Stimulated activated CD4-positive, alpha-beta T cell treated with anti-CD3 and anti-CD28 coated beads, Interleukin-2, amount 100 ng/mL, for 4 hours (primary cell): ENCODE data around the gene RHOT1.
"Not testable (repeated sequence)": the region's sequence is repeated elsewhere in the genome, so short reads cannot be mapped to it uniquely, and the experiment has no call there.

Source experiments
- DNase-seq: peaks from one replicate; pipeline ENCODE4 v3.0.0-alpha.2; 2020; ENCODE audit warnings: low read depth

RHOT1 gene

DNA sequence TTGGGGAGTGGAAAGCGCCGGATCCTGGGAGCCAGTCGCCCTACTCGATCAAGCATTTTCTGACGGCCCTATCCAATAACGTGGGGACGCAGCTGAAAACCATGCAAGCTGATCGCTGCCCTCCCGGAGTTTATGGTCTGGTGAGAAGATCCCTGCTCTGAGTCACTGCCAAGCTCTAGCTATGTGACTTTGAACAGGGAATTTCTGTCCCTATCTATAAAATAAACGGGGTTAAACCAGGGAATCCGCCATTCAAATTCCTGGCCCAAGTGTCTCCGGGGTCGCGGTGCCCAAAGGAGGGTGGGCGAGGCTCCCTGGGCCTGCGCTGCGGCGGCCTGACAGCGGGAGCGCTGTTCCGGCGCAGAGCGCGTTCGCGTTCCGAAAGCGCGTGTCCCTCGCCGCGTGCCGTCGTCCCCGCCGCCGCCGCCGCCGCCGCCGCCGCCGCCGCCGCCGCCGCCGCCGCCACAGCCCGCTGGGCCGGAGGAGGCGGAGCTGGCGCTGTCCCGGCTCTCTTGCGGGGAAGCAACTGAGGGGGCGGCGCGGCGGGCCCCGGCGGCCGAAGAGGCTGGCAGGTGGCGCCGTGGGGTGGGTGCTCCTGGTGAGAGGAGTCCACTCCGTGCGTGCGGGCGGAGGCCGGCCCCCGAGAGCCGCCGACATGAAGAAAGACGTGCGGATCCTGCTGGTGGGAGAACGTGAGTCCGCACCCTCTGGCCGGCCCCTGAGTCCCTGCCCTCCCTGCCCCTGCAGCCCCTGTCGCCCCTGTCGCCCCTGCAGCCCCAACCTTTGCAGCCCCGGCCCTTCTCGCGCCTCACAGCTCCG lies at the start of gene RHOT1:
Gene RHOT1, plus strand, starts transcription at position 465 of the 819 bp plus-strand sequence. Its CDS starts 191 bp downstream, at position 656.
- DNase-seq, result peak; percentile 57

DNA sequence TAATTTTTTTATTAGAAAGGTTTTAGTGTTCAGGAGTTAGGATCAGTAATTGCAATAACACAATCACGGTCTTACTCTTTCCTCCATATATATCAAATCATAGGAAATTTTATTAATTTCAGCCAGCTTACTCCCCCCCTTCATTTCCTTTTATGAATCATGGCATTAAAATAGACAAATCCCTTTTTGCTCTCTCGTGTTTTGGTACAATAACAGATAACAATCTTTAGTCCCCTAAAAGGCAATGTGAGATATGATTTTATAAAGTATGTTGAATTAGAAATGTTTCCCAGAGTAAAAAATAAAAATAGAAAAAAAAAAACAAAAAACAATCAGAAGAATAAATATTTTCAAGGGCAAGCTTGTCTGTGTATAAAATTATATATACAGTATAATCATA lies 42.6 kb upstream of the RHOT1 start:
- no peak for DNase-seq

DNA sequence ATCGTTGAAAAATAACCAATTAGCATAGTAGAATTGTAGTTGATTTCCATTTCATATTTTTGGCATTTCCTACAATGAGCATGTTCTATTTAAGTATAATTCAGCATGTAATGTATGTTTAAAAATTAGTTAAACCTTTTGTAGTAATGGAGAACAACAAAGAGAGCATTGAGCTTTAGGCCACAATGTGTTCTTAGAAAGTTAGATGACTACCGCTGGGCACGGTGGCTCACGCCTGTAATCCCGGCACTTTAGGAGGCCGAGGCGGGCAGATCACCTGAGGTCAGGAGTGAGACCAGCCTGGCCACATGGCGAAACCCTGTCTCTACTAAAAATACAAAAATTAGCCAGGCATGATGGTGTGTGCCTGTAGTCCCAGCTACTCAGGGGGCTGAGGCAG lies 42.0 kb upstream of the RHOT1 start:
- DNase-seq, result not testable (repeated sequence)

DNA sequence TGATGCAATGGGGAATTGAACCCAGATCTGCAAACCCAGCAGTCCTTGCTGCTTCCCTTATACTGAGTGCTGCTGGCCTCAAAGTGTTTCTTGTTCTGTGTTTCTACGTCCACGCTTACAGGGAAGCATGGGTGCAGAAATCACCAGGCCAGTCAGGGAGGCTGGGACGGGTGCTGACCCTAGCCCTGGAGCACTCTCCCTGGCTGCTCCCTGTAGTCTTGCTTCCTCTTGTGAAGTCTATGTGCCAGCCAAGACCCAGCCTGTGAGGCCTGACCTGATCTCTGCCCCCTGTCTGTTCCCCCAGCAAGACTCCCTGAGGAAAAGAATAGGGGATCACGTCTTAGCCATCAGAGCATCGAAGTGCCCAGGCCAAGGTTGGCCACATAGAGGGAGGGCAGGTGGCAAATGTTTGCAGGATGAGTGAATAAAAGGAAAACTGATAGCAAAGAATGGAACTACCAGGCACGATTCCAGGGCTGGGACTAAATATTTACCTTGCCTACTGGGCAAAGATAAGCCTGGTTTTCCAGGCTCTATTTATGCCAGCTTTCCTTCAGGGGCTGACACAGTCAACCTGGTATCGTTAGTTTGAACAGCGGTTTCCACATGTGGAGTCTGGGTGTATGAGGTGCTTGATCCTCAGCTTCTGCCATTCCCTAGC lies 41.2 kb upstream of the RHOT1 start:
- DNase-seq, result no peak

DNA sequence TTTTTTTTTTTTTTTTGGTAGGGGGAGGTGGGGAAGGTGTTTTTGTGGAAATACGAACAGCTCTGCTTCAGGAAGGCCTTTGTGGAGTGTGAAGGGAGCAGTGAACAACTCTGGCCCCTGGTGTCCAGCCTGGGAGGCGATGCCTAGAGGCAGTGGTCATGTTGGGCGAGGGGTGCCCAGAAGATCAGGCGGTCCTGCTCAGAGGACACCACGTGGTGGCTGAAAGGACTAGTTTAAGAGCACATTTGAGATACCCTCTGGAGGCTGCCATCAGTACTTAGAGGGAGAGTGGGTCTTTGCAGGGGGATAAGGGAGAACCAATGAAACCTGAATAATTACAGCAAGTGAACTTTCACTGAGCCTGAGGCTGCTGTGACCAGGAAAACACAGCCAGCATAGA lies 40.1 kb upstream of the RHOT1 start:
- no peak for DNase-seq

DNA sequence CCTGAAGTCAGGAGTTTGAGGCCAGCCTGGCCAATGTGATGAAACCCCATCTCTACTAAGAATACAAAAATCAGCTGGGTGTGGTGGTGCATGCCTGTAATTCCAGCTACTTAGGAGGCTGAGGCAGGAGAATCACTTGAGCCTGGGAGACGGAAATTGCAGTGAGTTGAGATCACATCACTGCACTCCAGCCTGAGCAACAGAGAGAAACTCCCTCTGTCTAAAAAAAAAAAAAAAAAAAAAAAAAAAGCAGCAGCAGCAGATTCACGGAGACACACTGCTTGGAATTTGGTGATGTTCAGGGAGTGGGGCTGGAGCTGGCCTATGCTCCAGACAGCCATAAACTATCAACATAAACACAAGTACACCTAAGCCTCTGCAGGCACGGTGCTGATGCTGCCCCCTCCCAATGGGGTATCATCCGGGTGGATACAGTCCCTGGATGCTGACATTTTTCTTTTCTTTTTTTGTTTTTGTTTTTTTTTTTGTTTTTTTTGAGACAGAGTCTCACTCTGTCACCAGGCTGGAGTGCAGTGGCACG lies 39.6 kb upstream of the RHOT1 start:
- no peak for DNase-seq

DNA sequence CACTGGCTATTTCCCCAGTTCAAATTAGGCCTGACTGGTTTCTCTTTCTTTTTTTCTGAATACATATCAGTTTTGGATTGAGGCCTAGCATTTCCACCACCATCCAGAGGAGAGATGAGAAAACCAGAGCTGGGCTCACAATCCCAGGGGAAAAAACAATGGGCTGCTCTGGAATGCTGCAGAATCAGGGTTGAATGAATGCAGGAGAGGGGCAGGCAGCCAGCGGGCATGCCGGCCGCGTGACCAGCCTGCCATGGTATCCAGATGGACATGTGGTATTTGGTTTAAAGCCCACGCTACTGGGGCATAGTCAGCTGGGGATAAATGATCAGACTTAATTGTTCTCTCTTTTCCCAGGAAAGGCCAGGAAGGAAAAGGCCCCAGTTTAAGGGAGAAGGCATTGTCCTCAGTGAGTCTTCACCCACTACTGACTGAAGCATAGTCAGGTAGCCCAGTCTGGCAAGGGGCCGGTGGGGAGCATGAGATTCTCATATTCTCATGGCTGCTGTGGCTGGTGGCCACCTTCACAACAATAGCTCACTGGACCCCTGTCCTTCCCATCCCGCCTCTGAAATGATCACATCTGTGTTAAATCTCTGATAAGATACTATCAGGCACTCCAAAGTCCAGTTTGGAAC lies 38.7 kb upstream of the RHOT1 start:
- DNase-seq, result no peak

DNA sequence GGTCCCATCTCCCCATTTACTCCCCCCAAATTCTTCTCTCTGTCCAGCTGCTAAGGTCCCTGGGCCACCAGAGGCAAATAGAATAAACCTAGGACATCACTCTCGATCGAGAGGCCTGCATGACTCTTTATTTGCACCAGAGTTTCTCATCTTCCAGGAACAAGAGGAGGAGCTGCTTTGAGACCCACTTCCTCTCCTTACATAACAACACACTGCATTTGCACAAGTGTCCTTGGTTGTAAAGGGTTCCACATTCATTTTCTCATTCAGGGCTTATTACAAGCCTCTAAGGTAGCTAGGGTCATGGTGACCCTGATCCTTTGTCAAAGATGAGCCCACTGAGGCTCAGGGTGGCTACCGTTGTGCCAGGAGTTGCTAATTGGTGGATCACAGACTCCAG lies 38.1 kb upstream of the RHOT1 start:
- no peak for DNase-seq

DNA sequence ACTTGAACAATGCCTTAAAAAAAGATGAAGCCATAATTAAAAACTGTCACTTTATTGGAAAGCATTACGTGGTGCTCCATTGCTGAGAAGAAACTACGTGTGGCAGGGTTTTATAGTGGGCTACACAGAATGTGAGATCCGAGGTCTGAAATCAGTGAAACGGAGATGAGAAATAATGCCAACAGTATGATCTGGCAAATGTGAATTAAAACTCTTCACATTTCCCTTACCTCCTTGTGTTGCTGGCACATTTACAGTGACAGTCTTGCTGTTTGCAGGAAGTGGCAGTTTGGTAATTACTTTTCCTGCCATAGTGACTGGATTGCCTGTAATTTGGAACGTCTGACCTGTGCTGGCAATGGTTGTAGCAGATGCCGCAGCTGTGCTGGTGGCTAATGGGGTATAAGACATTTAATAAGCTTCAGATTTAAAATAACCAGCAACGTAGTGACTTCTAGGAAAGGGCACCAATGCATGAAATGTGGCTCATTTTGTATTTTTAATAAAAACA lies 35.8 kb upstream of the RHOT1 start:
- not testable (repeated sequence) for DNase-seq

DNA sequence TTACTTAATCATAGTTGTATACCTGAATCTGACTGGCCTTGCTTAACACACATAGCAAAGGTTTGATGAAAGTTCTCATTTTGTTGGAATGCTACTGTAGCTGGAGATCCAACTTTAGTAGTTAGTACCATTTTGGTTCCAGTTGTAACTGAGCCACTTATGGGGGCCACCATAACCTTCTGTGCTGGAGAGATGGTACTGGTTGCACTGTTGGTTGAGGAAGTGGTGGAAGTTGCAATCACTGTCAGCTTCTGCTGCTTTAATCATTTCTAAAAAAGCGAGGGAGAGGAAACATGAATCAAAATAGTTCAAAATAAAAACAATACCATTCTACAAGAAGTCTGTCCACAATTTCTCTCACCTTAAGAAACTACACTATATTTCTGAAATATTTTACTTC lies 35.1 kb upstream of the RHOT1 start:
- DNase-seq, result not testable (repeated sequence)

DNA sequence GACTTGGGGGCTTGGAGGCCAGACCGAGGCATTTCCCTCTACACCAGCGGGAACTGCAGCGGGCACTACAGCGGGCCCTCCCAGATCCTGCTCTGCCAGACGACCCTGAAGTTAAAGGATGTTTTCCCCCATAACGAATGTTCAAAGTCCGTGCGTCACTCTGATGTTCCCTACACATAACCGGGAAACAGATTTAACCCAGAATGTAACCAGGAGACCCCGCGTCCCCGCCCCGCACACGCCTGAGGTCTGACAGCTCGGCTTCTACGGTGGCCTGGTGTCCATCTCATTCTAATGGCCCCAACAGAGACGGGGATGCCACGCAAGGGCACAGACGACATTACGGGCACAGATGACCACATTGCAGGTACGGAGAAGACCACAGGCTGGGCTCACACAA lies 31.7 kb upstream of the RHOT1 start:
- no peak for DNase-seq

DNA sequence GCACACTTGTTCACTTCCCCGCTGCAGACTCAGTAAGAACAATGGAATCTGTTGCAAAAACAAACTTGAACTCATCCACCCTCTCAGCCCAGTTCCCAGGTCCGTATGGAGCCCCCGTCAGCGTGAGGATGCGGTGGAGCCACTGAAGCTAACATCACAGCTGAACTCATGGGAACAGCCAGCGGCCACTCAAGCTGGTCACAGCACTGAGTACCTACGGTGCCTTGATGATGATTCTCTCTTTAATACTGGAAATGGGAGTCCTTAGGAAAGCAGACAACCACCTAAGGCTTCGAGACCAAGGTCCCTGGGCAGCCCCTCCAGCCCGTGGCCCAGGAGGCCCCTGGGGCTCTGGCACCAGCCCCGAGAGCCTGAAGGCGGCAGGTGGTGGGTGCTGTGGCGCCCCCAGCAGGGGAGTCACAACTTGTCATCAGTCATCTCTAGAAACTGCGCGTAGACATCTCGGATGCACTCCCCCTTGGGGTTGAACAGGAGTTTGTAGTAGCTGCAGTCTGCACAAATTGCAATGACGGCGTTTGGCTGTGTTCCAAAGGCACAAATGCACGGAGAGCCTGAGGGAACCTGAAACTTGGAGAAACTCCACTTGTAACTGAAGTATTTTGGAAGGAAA lies 31.0 kb upstream of the RHOT1 start:
- DNase-seq, result no peak

DNA sequence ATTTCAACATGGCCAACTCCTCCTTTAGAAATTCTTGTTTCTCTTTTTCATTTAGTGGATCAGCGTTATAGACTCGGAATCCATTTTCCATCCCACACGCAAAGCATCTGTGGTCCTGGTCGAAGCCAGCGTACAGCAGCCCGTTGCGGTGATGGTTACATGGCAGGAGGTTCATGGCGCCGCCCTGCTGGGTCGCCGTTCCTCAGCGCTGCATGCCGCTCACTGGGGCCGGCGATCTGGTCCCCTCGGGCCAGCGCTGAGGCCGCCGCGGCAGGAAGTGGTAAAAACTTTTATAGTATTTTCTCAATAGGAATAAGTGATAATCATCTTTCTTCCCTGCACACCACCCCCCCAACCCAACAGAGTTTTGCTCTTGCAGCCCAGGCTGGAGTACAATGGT lies 29.9 kb upstream of the RHOT1 start:
- no peak for DNase-seq

DNA sequence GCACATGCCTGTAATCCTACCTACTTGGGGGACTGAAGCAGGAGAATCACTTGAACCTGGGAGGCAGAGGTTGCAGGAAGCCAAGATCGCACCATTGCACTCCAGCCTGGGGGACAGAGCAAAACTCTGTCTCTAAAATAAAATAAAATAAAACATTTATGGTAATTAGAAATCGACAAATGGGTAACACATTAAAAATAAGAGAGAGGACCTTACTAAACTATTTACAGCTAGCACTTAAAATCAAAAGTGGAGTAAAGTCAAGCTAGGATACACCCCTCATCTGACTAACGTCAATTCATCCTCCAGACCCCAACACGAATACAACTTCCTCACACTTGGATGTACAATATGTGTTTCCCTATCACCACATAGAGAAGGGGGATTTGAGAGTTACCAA lies 27.8 kb upstream of the RHOT1 start:
- DNase-seq, result no peak

DNA sequence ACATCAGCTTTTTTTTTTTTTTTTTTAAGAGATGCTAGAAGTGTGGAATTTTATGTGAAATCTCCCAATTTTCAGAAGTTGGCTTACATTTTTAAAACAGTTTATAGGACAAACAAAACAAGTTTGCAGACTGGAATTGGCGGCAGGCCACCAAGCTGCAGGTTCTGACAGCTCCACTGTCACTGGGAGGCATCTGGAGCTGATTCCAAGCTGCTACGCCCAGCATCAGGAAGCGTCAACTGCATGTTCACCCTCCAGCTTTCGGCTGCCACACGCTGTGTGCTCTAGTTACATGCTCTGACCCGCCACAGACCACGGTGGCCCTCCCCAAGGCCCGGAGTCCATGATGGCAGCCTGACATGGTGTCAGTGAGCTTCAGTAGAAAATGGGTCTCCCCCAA lies 26.8 kb upstream of the RHOT1 start:
- not testable (repeated sequence) for DNase-seq

DNA sequence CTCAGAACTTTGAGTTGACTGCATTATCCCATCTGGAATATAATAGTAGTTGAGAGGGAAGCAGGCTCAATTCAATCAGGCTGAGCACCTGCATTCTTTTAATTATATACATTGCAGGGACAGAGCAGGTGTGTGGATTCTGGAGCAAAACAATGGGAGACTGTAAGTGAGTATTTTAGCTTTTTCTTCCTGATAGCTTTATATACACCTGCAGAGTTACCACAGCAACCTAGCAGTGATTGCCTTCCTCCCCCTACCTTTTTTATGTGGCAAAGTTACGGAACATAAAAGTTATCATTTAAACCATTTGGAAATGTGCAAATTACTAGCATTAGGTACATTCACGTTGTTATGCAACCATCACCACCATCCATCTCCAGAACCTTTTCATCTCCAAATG lies 25.4 kb upstream of the RHOT1 start:
- DNase-seq, result no peak

DNA sequence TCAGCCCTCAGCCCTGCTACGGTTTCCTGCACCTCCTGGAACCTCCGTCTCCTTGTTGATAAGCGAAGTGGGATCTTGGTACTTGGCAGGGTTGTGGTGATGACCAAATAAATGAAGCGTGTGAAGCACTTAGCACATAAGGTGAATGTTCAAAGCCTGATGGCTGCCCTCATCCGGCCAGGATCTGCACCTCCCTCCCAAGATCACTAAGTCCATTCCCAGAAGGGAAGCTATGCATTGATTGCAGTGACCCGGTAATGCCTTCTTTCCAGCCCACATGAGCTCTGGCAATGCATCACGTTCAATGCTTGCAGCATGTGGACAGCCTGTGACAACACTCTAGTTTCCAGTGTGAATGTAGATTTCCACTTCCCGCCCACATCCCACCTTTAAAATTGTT lies 24.9 kb upstream of the RHOT1 start:
- no peak for DNase-seq

DNA sequence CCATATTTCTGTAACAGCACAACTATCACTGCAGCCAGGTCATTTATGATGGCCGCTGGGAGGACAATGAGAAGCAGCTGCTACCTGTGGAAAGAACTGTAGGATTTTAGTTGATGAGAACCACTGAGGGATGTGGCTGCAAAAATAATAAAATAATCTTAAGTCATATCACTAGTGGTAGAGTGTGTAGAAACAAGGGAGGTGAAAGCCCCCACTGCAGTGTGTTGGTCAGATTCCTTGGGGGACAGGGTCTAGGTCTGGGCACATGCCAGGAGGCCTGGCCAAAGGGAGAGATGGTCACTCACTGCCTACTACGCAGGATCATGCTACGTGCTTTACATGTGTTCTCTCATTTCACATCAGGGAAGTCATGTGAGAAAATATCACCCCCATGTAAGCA lies 24.2 kb upstream of the RHOT1 start:
- not testable (repeated sequence) for DNase-seq

DNA sequence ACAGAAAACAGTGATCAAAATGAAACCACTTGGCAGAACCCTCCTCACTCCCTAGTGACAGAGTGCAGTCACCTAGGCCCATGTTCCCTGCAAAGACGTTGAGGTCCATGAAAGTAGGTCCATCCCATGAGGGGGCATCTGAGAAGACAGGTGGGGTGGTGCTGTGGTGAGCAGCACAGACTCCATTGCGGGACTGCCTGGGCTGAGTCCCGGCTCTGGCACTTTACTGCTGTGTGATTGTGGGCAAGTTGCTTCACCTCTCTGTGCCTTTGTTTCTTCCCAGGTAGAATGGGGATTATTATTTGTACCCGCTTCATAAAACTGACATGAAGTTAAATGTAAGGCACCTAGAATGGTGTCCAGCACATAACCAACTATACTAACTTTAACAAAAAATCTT lies 23.5 kb upstream of the RHOT1 start:
- no peak for DNase-seq

DNA sequence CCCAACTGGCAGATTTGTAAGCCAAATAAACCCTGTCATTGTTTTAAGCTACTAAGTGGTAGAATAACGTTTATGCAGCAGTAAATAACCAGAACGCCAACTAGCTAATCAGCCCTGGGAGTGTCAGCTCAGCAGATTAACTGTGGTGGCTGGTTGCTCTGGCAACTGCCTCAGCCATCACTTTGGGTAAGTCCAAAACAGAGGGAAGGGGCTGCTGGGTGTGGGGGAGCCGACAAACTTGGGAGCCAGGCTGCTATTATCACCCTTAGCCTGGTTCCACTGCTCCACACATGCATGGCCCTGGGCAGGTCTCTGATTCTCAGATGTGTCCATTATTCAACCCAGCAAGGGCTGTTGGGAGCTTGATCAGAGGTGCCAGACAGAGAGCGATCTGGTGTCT lies 22.2 kb upstream of the RHOT1 start:
- no peak for DNase-seq

DNA sequence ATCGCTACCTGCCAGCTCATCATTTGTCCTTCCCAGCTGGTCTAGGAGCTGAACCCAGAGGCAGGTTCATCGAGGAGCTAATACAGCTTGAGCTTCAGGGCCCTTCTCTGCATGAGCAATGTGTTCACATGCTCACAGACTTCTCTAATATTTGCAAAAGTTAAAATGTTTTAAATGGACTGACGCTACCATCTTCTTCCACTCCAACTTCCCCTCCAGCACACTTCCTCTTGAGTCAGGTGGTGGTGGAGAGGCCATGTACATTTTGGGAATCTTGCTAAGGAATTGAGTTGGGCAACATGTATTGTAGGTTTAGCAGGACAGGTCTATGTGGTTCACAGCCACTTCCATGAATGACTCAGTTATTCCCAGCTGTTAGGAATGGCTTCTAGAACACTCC lies 21.6 kb upstream of the RHOT1 start:
- DNase-seq, result no peak

DNA sequence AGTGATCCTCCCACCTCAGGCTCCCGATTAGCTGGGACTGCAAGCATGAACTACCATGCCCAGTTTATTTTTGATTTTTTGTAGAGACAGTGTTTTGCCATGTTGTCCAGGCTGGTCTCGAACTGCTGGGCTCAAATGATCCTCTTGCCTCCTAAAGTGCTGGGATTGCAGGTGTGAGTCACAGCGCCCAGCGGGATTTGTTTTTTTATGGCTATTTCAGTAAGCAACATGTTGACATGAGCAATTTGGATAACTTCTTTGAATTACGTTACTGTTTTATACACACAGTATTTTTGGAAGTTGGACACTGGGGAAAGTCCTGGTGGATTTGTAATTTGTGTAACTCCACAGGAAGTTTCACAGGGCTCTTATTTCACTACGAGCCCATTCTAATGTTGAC lies 18.5 kb upstream of the RHOT1 start:
- DNase-seq, result no peak
